HCT116 (cell line): ENCODE measurements around the gene SHISAL2A. TPM values are rescaled to one million over a fixed set of nuclear protein-coding genes. Genes with fewer than 3 reads are reported as not detected.

Source experiments
- ATAC-seq: fragments of 200-7000 bp; cut with Tn5 transposase; 2 replicates; pipeline ENCODE4 v1.9.1; 2020; ENCODE audit warnings: mild to moderate bottlenecking, moderate library complexity
- BruUV-seq: library from RNA; stranded (reverse); fragments of 400-500 nt; replicated peaks from 2 replicates; lab custom pipeline; 2021; lab: Mats Ljungman, UMichigan
- CTCF ChIA-PET: fragments of 300-600 bp; sonication (Branson Sonifier 250); formaldehyde crosslinking; loops from one replicate; lab custom pipeline; 2021; ENCODE audit warnings: antibody characterized with exemption; lab: Charles Lee
- POLR2A ChIA-PET: fragments of 300-600, 350-600 bp; sonication (Branson Sonifier 250); formaldehyde crosslinking; loops from one replicate; lab custom pipeline; 2021; ENCODE audit warnings: antibody characterized with exemption; lab: Charles Lee
- RAD21 ChIA-PET, 2 experiments: fragments of 300-600 bp; sonication (Branson Sonifier 250); formaldehyde crosslinking; loops; one replicate each; lab custom pipeline; 2023; ENCODE audit warnings: low total read pairs in 2 of 2; ENCODE audit not compliant: uncharacterized antibody in 2 of 2, unreplicated experiment in 2 of 2, low non-redundant PET in 1 of 2; lab: Charles Lee
- DNase-seq: peaks from one replicate; pipeline ENCODE4 v3.0.0-alpha.2; 2010; ENCODE audit warnings: low read depth, low spot score
- H2AFZ ChIP-seq: fragments of 200-600 bp; shearing (Covaris generic), sonication (generic); 2 replicates; pipeline ENCODE4 v1.6.1; 2017; ENCODE audit warnings: low read depth, mixed run types, mixed read lengths, antibody characterized with exemption, low read length; ENCODE audit not compliant: poor library complexity, severe bottlenecking
- H3K27ac ChIP-seq: 2 replicates; pipeline ENCODE4 v1.5.1; 2012; ENCODE audit warnings: low read depth, low read length
- H3K27me3 ChIP-seq: fragments of 200-600 bp; sonication (generic); 2 replicates; pipeline ENCODE4 v1.6.1; 2016; ENCODE audit warnings: mixed run types, low read length, mixed read lengths; ENCODE audit not compliant: insufficient read depth
- H3K36me3 ChIP-seq, 2 experiments: fragments of 200-500 bp in 1 of 2; fragments of 200-600 bp in 1 of 2; sonication (Bioruptor generic) in 1 of 2; sonication (generic) in 1 of 2; 2 replicates each; pipeline versions ENCODE4 v1.5.1 to v1.6.1; 2014 to 2016; ENCODE audit warnings: low read length in 2 of 2, inconsistent platforms in 1 of 2, mixed read lengths in 1 of 2, mixed run types in 1 of 2; ENCODE audit not compliant: insufficient read depth in 2 of 2, control insufficient read depth in 1 of 2
- H3K4me1 ChIP-seq, 2 experiments: fragments of 200-600 bp in 1 of 2; sonication (generic) in 1 of 2; 2 replicates each; pipeline versions ENCODE4 v1.5.1 to v1.6.1; 2012 to 2017; ENCODE audit warnings: low read length in 2 of 2, inconsistent platforms in 1 of 2, mild to moderate bottlenecking in 1 of 2, mixed read lengths in 1 of 2, mixed run types in 1 of 2, moderate library complexity in 1 of 2; ENCODE audit not compliant: insufficient read depth in 2 of 2, control insufficient read depth in 1 of 2
- H3K4me2 ChIP-seq: fragments of 200-600 bp; sonication (generic); 2 replicates; pipeline ENCODE4 v1.6.1; 2017; ENCODE audit warnings: mixed run types, low read length, mixed read lengths
- H3K4me3 ChIP-seq, 2 experiments: fragments of 200-600 bp in 1 of 2; sonication (generic) in 1 of 2; replicated peaks in 1 of 2; 2 replicates each; pipeline ENCODE4 v1.5.1; 2011 to 2016; ENCODE audit warnings: low read length in 2 of 2, control low read depth in 1 of 2, low read depth in 1 of 2, mild to moderate bottlenecking in 1 of 2, mixed read lengths in 1 of 2, mixed run types in 1 of 2
- H3K79me2 ChIP-seq: fragments of 200-600 bp; sonication (generic); 2 replicates; pipeline ENCODE4 v1.6.1; 2017; ENCODE audit warnings: mild to moderate bottlenecking, mixed run types, low read length, moderate library complexity, mixed read lengths; ENCODE audit not compliant: insufficient read depth
- H3K9ac ChIP-seq: fragments of 200-600 bp; sonication (generic); 2 replicates; pipeline ENCODE4 v1.6.1; 2016; ENCODE audit warnings: low read length, mixed read lengths
- H3K9me2 ChIP-seq: fragments of 200-600 bp; sonication (generic), shearing (Covaris generic); 2 replicates; pipeline ENCODE4 v1.6.1; 2017; ENCODE audit warnings: mixed run types, mild to moderate bottlenecking, moderate library complexity; ENCODE audit not compliant: insufficient read depth
- H3K9me3 ChIP-seq, 2 experiments: fragments of 200-500 bp in 1 of 2; fragments of 200-600 bp in 1 of 2; sonication (Bioruptor generic) in 1 of 2; sonication (generic) in 1 of 2; 2 replicates each; pipeline ENCODE4 v1.6.1; 2014 to 2017; ENCODE audit warnings: low read length in 2 of 2, mixed read lengths in 2 of 2, inconsistent platforms in 1 of 2, low read depth in 1 of 2, mild to moderate bottlenecking in 1 of 2, mixed run types in 1 of 2, moderate library complexity in 1 of 2; ENCODE audit not compliant: control insufficient read depth in 1 of 2, insufficient read depth in 1 of 2
- H4K20me1 ChIP-seq: fragments of 200-600 bp; sonication (generic), shearing (Covaris generic); 2 replicates; pipeline ENCODE4 v1.6.1; 2017; ENCODE audit warnings: mixed run types, mild to moderate bottlenecking, moderate library complexity; ENCODE audit not compliant: insufficient read depth
- CBX3 ChIP-seq: IDR thresholded peaks from 2 replicates; pipeline ENCODE4 v1.6.1; 2012; ENCODE audit warnings: low read depth
- CEBPB ChIP-seq: IDR thresholded peaks from 2 replicates; pipeline ENCODE4 v1.6.1; 2012; ENCODE audit warnings: low read depth
- EGR1 ChIP-seq: IDR thresholded peaks from 2 replicates; pipeline ENCODE4 v1.6.1; 2012; ENCODE audit warnings: low read depth
- ELF1 ChIP-seq: IDR thresholded peaks from 2 replicates; pipeline ENCODE4 v1.6.1; 2012; ENCODE audit warnings: low read depth, borderline replicate concordance
- FOSL1 ChIP-seq: IDR thresholded peaks from 2 replicates; pipeline ENCODE4 v1.6.1; 2012; ENCODE audit warnings: low read depth
- JUND ChIP-seq: IDR thresholded peaks from 2 replicates; pipeline ENCODE4 v1.6.1; 2012
- MAX ChIP-seq: IDR thresholded peaks from 2 replicates; pipeline ENCODE4 v1.6.1; 2012
- POLR2A ChIP-seq: IDR thresholded peaks from 2 replicates; pipeline ENCODE4 v1.7.0; 2011; ENCODE audit warnings: borderline replicate concordance; ENCODE audit not compliant: insufficient read depth, insufficient read length; ENCODE audit errors: extremely low read depth
- SRF ChIP-seq: IDR thresholded peaks from 2 replicates; pipeline ENCODE4 v1.6.1; 2012; ENCODE audit warnings: low read depth
- YY1 ChIP-seq: IDR thresholded peaks from 2 replicates; pipeline ENCODE4 v1.6.1; 2011; ENCODE audit warnings: low read length, low read depth, moderate library complexity, mild to moderate bottlenecking; ENCODE audit not compliant: insufficient replicate concordance; ENCODE audit errors: extremely low read depth
- ZBTB33 ChIP-seq: IDR thresholded peaks from 2 replicates; pipeline ENCODE4 v1.6.1; 2011; ENCODE audit warnings: mild to moderate bottlenecking, low read length, moderate library complexity; ENCODE audit not compliant: insufficient replicate concordance; ENCODE audit errors: extremely low read depth
- ZFX ChIP-seq: fragments of 450-650 bp; IDR thresholded peaks from 2 replicates; pipeline ENCODE4 v1.6.1; 2017
- ZNF274 ChIP-seq: fragments of 200-500 bp; sonication (Bioruptor generic); IDR thresholded peaks from 2 replicates; pipeline ENCODE4 v1.6.1; 2014; ENCODE audit warnings: mild to moderate bottlenecking, low read depth, low read length, inconsistent platforms
- intact Hi-C: fragments of 100-400 bp; cut with micrococcal nuclease; formaldehyde crosslinking; loops from 2 replicates; pipeline ENCODE4 v1.10.0; 2022
- total RNA-seq: library from RNA; stranded (reverse); gene quantifications from one replicate; pipeline ENCODE4 v1.2.1, GENCODE V29; 2021; ENCODE audit not compliant: unreplicated experiment
- TF ChIP-seq, protein P1 (sequence below): IDR thresholded peaks from 2 replicates; pipeline ENCODE4 v1.6.1; 2012; ENCODE audit warnings: low read depth
- TF ChIP-seq, protein P2 (sequence below), 3 experiments: fragments of 200-600 bp in 1 of 3; sonication (generic) in 1 of 3; IDR thresholded peaks in 2 of 3; conservative IDR thresholded peaks in 1 of 3; 2 replicates each; pipeline ENCODE4 v1.5.1; 2012 to 2017; ENCODE audit warnings: low read depth in 2 of 3, low read length in 2 of 3, antibody characterized with exemption in 1 of 3, borderline replicate concordance in 1 of 3, control low read depth in 1 of 3, mild to moderate bottlenecking in 1 of 3, mixed read lengths in 1 of 3, mixed run types in 1 of 3, moderate library complexity in 1 of 3; ENCODE audit not compliant: insufficient read depth in 1 of 3

SHISAL2A gene
- total RNA-seq, 1 experiment from 2014 or later: not detected

DNA sequence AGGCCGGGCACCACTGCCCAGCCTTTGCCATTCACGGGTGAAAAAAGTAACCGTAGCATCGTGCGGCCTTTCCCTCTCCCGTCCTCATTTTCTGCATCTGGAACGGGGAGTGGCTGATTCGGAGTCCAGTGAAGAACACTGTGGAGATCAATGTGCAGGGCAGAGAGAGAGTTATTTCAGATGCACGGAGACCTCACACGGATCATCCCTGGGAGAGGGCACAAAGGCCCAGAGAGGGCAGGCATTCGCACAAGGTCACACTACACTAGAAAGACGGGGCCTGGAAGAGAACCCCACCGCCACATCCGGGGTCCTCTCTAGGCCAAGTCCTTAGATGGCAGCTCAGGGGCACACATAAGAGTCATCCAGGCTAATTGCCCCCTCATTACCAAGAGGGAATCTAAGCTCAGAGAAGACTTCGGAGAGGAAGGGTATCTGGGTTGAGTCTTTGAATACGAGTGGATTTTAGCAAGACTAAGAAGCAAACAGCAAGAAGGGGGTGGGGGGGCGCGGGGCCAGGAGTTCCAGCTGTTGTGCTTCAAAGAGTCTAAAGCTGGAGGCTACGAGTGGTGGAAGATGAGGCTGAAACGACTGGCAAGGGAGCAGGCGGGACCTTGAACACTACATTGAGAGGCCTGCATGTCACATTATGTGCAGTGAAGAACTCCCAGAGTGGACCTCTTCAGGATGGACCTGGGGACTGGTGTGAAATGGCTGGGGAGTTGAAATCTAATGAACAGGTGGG is 29.9 kb upstream of the SHISAL2A start (continued):
- TF ChIP-seq, protein P1, sequence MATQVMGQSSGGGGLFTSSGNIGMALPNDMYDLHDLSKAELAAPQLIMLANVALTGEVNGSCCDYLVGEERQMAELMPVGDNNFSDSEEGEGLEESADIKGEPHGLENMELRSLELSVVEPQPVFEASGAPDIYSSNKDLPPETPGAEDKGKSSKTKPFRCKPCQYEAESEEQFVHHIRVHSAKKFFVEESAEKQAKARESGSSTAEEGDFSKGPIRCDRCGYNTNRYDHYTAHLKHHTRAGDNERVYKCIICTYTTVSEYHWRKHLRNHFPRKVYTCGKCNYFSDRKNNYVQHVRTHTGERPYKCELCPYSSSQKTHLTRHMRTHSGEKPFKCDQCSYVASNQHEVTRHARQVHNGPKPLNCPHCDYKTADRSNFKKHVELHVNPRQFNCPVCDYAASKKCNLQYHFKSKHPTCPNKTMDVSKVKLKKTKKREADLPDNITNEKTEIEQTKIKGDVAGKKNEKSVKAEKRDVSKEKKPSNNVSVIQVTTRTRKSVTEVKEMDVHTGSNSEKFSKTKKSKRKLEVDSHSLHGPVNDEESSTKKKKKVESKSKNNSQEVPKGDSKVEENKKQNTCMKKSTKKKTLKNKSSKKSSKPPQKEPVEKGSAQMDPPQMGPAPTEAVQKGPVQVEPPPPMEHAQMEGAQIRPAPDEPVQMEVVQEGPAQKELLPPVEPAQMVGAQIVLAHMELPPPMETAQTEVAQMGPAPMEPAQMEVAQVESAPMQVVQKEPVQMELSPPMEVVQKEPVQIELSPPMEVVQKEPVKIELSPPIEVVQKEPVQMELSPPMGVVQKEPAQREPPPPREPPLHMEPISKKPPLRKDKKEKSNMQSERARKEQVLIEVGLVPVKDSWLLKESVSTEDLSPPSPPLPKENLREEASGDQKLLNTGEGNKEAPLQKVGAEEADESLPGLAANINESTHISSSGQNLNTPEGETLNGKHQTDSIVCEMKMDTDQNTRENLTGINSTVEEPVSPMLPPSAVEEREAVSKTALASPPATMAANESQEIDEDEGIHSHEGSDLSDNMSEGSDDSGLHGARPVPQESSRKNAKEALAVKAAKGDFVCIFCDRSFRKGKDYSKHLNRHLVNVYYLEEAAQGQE: no peak
- no peak for TF ChIP-seq FOSL1
- TF ChIP-seq CEBPB: no peak
- TF ChIP-seq, protein P2, sequence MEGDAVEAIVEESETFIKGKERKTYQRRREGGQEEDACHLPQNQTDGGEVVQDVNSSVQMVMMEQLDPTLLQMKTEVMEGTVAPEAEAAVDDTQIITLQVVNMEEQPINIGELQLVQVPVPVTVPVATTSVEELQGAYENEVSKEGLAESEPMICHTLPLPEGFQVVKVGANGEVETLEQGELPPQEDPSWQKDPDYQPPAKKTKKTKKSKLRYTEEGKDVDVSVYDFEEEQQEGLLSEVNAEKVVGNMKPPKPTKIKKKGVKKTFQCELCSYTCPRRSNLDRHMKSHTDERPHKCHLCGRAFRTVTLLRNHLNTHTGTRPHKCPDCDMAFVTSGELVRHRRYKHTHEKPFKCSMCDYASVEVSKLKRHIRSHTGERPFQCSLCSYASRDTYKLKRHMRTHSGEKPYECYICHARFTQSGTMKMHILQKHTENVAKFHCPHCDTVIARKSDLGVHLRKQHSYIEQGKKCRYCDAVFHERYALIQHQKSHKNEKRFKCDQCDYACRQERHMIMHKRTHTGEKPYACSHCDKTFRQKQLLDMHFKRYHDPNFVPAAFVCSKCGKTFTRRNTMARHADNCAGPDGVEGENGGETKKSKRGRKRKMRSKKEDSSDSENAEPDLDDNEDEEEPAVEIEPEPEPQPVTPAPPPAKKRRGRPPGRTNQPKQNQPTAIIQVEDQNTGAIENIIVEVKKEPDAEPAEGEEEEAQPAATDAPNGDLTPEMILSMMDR (IDR thresholded peaks at IDR 0.05 in 2 of 3, conservative IDR thresholded peaks at IDR 0.05 in 1 of 3; ENCODE audit: borderline replicate concordance in 1 of 3, insufficient read depth in 1 of 3, low read depth in 2 of 3, low read length in 2 of 3): no peak
- TF ChIP-seq ELF1: no peak

GRCh38 chr1:52603630-52604029 is 29.3 kb upstream of the SHISAL2A start:
- H4K20me1 ChIP-seq: no peaks in the 10 kb centered on the region
- H3K36me3 ChIP-seq: no peaks in the 10 kb centered on the region
- POLR2A ChIA-PET: no interaction called here
- H3K9ac ChIP-seq: no peak overlapping the region
- no peaks in the 10 kb centered on the region for H3K9me3 ChIP-seq
- H2AFZ ChIP-seq: no peak overlapping the region
- CTCF ChIA-PET: no interaction called here
- RAD21 ChIA-PET: no interaction called here
- DNase-seq (no peak), ATAC-seq (no peak)
- H3K4me1 ChIP-seq: no peaks in the 10 kb centered on the region
- no peak overlapping the region for H3K4me3 ChIP-seq
- H3K9me2 ChIP-seq: no peaks in the 10 kb centered on the region
- no peaks in the 10 kb centered on the region for H3K27me3 ChIP-seq
- intact Hi-C loops: no loop called here
- H3K79me2 ChIP-seq: no peaks in the 10 kb centered on the region
- no peak overlapping the region for H3K27ac ChIP-seq
- no peak overlapping the region for H3K4me2 ChIP-seq
- BruUV-seq: no TSS peak
- TF ChIP-seq ZBTB33 (no peak), MAX (no peak), POLR2A (no peak), SRF (no peak), ZNF274 (no peak), ZFX (no peak), YY1 (no peak), FOSL1 (no peak), JUND (no peak), EGR1 (no peak), CBX3 (no peak)
